ENCODE data around the gene PEAK1.

- TF ChIP-seq CTCF (conservative IDR thresholded peaks at IDR 0.05; ENCODE audit: low read depth, low read length) (no peak), EZH2 (IDR thresholded peaks at IDR 0.05; ENCODE audit: borderline replicate concordance, low read depth, low read length, poor library complexity, severe bottlenecking) (no peak)
Measured at GRCh38 chr15:77187751-77188464, 232.0 kb downstream of the PEAK1 start.
